GM12891 (cell line): ENCODE data around the gene P3H3.

Experiments used
- POLR2A ChIP-seq: IDR thresholded peaks from 2 replicates; pipeline ENCODE4 v1.6.1; 2011; ENCODE audit warnings: low read depth, low read length, control low read depth
- POLR2AphosphoS5 ChIP-seq: IDR thresholded peaks from 2 replicates; pipeline ENCODE4 v1.6.1; 2011; ENCODE audit warnings: low read depth, low read length, control low read depth
- POU2F2 ChIP-seq: IDR thresholded peaks from 2 replicates; pipeline ENCODE4 v1.6.1; 2011; ENCODE audit warnings: low read depth, mild to moderate bottlenecking, control low read depth, low read length, moderate library complexity
- TAF1 ChIP-seq: IDR thresholded peaks from 2 replicates; pipeline ENCODE4 v1.6.1; 2011; ENCODE audit warnings: low read depth, low read length, control low read depth

DNA sequence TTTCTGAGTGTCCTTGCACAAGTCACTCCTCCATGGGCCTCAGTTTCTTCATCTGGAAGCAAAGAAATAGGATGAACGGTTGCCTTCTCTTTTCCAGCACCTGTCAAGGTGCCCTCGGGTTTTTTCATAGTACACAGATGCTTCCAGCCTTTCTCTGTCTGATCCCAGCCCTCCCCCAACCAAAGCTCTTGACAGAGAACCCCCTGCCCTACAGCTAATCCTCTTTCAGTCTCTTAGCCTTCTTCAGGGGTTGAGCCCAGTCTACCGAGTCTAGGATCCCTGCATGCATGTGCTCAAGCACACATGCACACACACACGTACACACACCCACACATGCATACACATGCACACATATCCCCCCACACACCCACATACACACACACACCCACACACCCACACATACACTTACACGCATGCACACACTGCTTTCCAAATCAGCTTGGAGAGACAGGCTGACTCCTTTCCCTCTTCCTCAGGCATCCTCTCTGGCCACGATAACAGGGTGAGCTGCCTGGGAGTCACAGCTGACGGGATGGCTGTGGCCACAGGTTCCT is 18.2 kb downstream of the P3H3 start:
- no peak for TF ChIP-seq POLR2AphosphoS5
- no peak for TF ChIP-seq POU2F2
- no peak for TF ChIP-seq POLR2A
- no peak for TF ChIP-seq TAF1
